Right lobe of liver (tissue), 6 donors: ENCODE measurements around the gene DMPK. TPM values are rescaled to one million over a fixed set of nuclear protein-coding genes. Genes with fewer than 3 reads are reported as not detected.

Experiments
- ATAC-seq, 4 donors: fragments of 200-7000 bp; cut with Tn5 transposase; one replicate each; pipeline ENCODE4 v1.9.1; 2020; ENCODE audit warnings: mild to moderate bottlenecking in 4 of 4, moderate library complexity in 4 of 4
- DNase-seq, 3 donors: peaks; one replicate each; pipeline ENCODE4 v3.0.0-alpha.2; 2020
- H3K27ac ChIP-seq, 3 donors: fragments of 200-600 bp; one replicate each; pipeline ENCODE4 v1.8.0; 2022
- H3K27me3 ChIP-seq, 2 donors: fragments of 200-600 bp; one replicate each; pipeline ENCODE4 v1.8.0; 2022
- H3K36me3 ChIP-seq, 4 donors: fragments of 200-600 bp; sonication (generic) in 1 of 4; one replicate each; pipeline versions ENCODE4 v1.5.1 to v1.8.0; 2017 to 2022; ENCODE audit warnings: control low read depth in 1 of 4
- H3K4me1 ChIP-seq, 4 donors: fragments of 200-600 bp; sonication (generic) in 1 of 4; one replicate each; pipeline versions ENCODE4 v1.5.1 to v1.8.0; 2017 to 2022; ENCODE audit warnings: control low read depth in 1 of 4
- H3K4me3 ChIP-seq, 3 donors: fragments of 200-600 bp; one replicate each; pipeline ENCODE4 v1.8.0; 2022
- H3K9me3 ChIP-seq, 4 donors: fragments of 200-600 bp; sonication (generic) in 1 of 4; one replicate each; pipeline versions ENCODE4 v1.5.1 to v1.8.0; 2017 to 2022; ENCODE audit warnings: control low read depth in 1 of 4
- CTCF ChIP-seq, 4 donors: fragments of 200-600 bp in 3 of 4; fragments of 450-650 bp in 1 of 4; IDR thresholded peaks; one replicate each; pipeline versions ENCODE4 v1.5.1 to v1.8.0; 2016 to 2022; ENCODE audit warnings: antibody characterized with exemption in 4 of 4, mild to moderate bottlenecking in 2 of 4
- POLR2A ChIP-seq: fragments of 450-650 bp; IDR thresholded peaks from one replicate; pipeline ENCODE4 v1.6.1; 2017; ENCODE audit warnings: antibody characterized with exemption, mild to moderate bottlenecking
- WGBS: methylation state at CpG from one replicate; pipeline ENCODE4 v1.1.6; 2018; ENCODE audit warnings: low coverage, low lambda C conversion rate; ENCODE audit not compliant: insufficient coverage; ENCODE audit errors: missing lambda C conversion rate; 5-methylcytosine and 5-hydroxymethylcytosine counted together
- intact Hi-C, 2 donors: fragments of 100-400 bp; cut with DNase I; formaldehyde crosslinking; loops; one replicate each; pipeline versions ENCODE4 v1.11.2 to v1.14.1; 2022
- total RNA-seq, 6 experiments: library from RNA; depleted of rRNA in 2 of 6; stranded (reverse); fragments of >200 nt in 2 of 6; fragmentation: NEBNext Ultra II Directional in 3 of 6; extraction: Animal tissue kit (Norgen Biotek cat#: 25700) in 3 of 6; gene quantifications; one replicate each; pipeline versions ENCODE4 v1.1.0 to v1.2.4, GENCODE V29; 2016 to 2023
- donor health status: DM: no; HTN: yes; CAD: no.
- donor health status: DM: no; HTN: no; CAD: no.
- donor health status: DM: no; HTN: no; CAD: no.
- donor health status: DM: no; HTN: yes; CAD: no.
- donor health status: DM: no; HTN: yes; CAD: no.

DMPK gene
- total RNA-seq, 6 experiments from 2014 or later, result 4.3 to 14.9 (median 8.7) TPM

- Histone ChIP-seq H3K27ac (no peak overlapping the region), H3K9me3 (no peaks in the 10 kb centered on the region), H3K4me3 (no peak overlapping the region), H3K27me3 (no peaks in the 10 kb centered on the region), H3K36me3 (no peaks in the 10 kb centered on the region), H3K4me1 (no peaks in the 10 kb centered on the region)
- ATAC-seq (no peak), DNase-seq (no peak)
- TF ChIP-seq CTCF (IDR thresholded peaks at IDR 0.05) (no peak), POLR2A (no peak)
- 53% methylated on average over 4 of the region's 4 CpGs for WGBS
- intact Hi-C loops, result no loop called here
These were observed 39.3 kb downstream of the DMPK start for GRCh38 chr19:45742969-45743368.

GRCh38 chr19:45739498-45740439 lies 42.5 kb downstream of the DMPK start:
- WGBS, result 71% methylated on average over 10 of the region's 10 CpGs
- Histone ChIP-seq H3K4me3 (no peak overlapping the region), H3K4me1 (no peaks in the 10 kb centered on the region), H3K27me3 (no peaks in the 10 kb centered on the region), H3K9me3 (no peaks in the 10 kb centered on the region), H3K36me3 (no peaks in the 10 kb centered on the region), H3K27ac (no peak overlapping the region)
- intact Hi-C loops, result no loop called here
- no peak for DNase-seq
- TF ChIP-seq CTCF (IDR thresholded peaks at IDR 0.05) (no peak), POLR2A (no peak)
- no peak for ATAC-seq

- no peak within 1 kb of the TSS for H3K27ac ChIP-seq
- H3K4me1 ChIP-seq, result peaks cover 0 to 12% (median 5%) of the 10 kb centered on the region in 4 donors
- ATAC-seq (no peak), DNase-seq (no peak)
- no peaks in the 10 kb centered on the region for H3K9me3 ChIP-seq
- intact Hi-C loops, result no loop called here
- no peaks in the 10 kb centered on the region for H3K36me3 ChIP-seq
- TF ChIP-seq POLR2A, result no peak
- no peak for TF ChIP-seq CTCF (IDR thresholded peaks at IDR 0.05)
- H3K27me3 ChIP-seq, result no peaks in the 10 kb centered on the region
- no peak within 1 kb of the TSS for H3K4me3 ChIP-seq
- 94% methylated on average over 22 of the region's 59 CpGs for WGBS
These were observed 49.0 kb downstream of the DMPK start, which contains the start of gene MEIOSIN for GRCh38 chr19:45733160-45733810. MEIOSIN (plus strand) TSS chr19:45733439; CDS start chr19:45735377, 1,938 bp downstream.

- 1% methylated on average over 47 of the region's 48 CpGs for WGBS
- no peaks in the 10 kb centered on the region for H3K27me3 ChIP-seq
- DNase-seq (peak; percentile 95 to 98 (median 98)), ATAC-seq (peak; percentile 96 to 98 (median 98))
- H3K4me1 ChIP-seq, result peaks cover 0 to 12% (median 5%) of the 10 kb centered on the region in 4 donors
- intact Hi-C loops, result no loop called here
- H3K4me3 ChIP-seq, result peak within 1 kb of the TSS; percentile 53 to 77 (median 66)
- no peaks in the 10 kb centered on the region for H3K9me3 ChIP-seq
- H3K36me3 ChIP-seq, result no peaks in the 10 kb centered on the region
- TF ChIP-seq CTCF (IDR thresholded peaks at IDR 0.05), result no peak
- peak; percentile 69 for TF ChIP-seq POLR2A
- peak within 1 kb of the TSS; percentile 4 to 60 (median 57) for H3K27ac ChIP-seq
These were observed 51.7 kb downstream of the DMPK start, which contains the start of gene FBXO46 for GRCh38 chr19:45730368-45731288. FBXO46 (minus strand) TSS chr19:45730896; CDS start chr19:45713495, 17,401 bp downstream.
